LNCaP clone FGC (cell line): ENCODE data around the gene SMYD3.

Experiments used
- DNase-seq: peaks from one replicate; pipeline ENCODE4 v3.0.0-alpha.2; 2011; ENCODE audit warnings: low read depth
- H3K4me3 ChIP-seq: 2 replicates; pipeline ENCODE4 v1.5.1; 2011; ENCODE audit warnings: mild to moderate bottlenecking, low read depth, low read length, control low read depth
- CTCF ChIP-seq: IDR thresholded peaks from 2 replicates; pipeline ENCODE4 v1.5.1; 2012; ENCODE audit warnings: mild to moderate bottlenecking; ENCODE audit not compliant: control insufficient read depth, insufficient read depth; ENCODE audit errors: extremely low read depth

Gene SMYD3

GRCh38 chr1:246517391-246517790, 10.3 kb upstream of the SMYD3 start:
- H3K4me3 ChIP-seq: no peak overlapping the region
- TF ChIP-seq CTCF: no peak
- no peak for DNase-seq

GRCh38 chr1:246516126-246516525, 9.0 kb upstream of the SMYD3 start:
- no peak overlapping the region for H3K4me3 ChIP-seq
- DNase-seq: no peak
- TF ChIP-seq CTCF: no peak

- no peak for DNase-seq
- no peak overlapping the region for H3K4me3 ChIP-seq
- TF ChIP-seq CTCF: no peak
Measured at GRCh38 chr1:246515390-246516005, 8.4 kb upstream of the SMYD3 start.

GRCh38 chr1:246513619-246514343, 6.7 kb upstream of the SMYD3 start:
- no peak overlapping the region for H3K4me3 ChIP-seq
- DNase-seq: no peak
- no peak for TF ChIP-seq CTCF

GRCh38 chr1:246513041-246513440, 6.0 kb upstream of the SMYD3 start:
- TF ChIP-seq CTCF: no peak
- H3K4me3 ChIP-seq: no peak overlapping the region
- DNase-seq: no peak

- TF ChIP-seq CTCF: no peak
- H3K4me3 ChIP-seq: no peak overlapping the region
- DNase-seq: no peak
Measured at GRCh38 chr1:246512635-246513034, 5.6 kb upstream of the SMYD3 start.

GRCh38 chr1:246512230-246512629, 5.2 kb upstream of the SMYD3 start:
- DNase-seq: no peak
- no peak overlapping the region for H3K4me3 ChIP-seq
- no peak for TF ChIP-seq CTCF
